Ovary (tissue), 3 donors: ENCODE data around the gene TMEM52B.

ENCODE experiments used
- CTCF ChIP-seq, 3 donors: fragments of 450-650 bp in 2 of 3; fragments of 200-600 bp in 1 of 3; IDR thresholded peaks; one replicate each; pipeline versions ENCODE4 v1.5.1 to v1.8.0; 2016 to 2022; ENCODE audit warnings: antibody characterized with exemption in 3 of 3, mild to moderate bottlenecking in 1 of 3
- EP300 ChIP-seq: sonication (generic); formaldehyde crosslinking; IDR thresholded peaks from one replicate; pipeline ENCODE4 v1.6.1; 2017; ENCODE audit warnings: antibody characterized with exemption
- POLR2A ChIP-seq: fragments of 450-650 bp; IDR thresholded peaks from one replicate; pipeline ENCODE4 v1.6.1; 2017; ENCODE audit warnings: antibody characterized with exemption, mild to moderate bottlenecking, moderate library complexity
- donor health status: DM: no; HTN: no; CAD: no.

DNA sequence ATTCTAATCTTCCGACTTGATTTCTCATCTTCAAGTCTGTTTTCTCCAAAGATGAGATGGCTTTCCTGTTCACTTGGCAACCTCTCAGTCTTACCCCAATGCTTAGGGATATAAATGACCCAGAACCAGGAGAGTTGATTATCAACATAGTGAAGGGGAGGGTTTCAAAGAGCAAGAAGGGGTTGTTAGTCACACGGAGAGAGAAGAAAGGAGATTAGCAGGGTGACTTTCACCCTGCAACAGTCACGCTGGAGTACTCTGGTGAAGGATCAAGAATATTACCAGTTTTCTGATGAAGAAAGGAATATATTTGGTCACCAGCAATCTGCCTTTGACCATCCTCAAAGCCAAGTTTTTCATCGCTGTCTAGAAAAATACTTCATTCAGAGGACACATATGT, at the start of gene TMEM52B:
- TF ChIP-seq CTCF (IDR thresholded peaks at IDR 0.05) (no peak), EP300 (no peak), POLR2A (no peak)
